ENCODE results near the gene CACFD1.

CACFD1 gene

DNA sequence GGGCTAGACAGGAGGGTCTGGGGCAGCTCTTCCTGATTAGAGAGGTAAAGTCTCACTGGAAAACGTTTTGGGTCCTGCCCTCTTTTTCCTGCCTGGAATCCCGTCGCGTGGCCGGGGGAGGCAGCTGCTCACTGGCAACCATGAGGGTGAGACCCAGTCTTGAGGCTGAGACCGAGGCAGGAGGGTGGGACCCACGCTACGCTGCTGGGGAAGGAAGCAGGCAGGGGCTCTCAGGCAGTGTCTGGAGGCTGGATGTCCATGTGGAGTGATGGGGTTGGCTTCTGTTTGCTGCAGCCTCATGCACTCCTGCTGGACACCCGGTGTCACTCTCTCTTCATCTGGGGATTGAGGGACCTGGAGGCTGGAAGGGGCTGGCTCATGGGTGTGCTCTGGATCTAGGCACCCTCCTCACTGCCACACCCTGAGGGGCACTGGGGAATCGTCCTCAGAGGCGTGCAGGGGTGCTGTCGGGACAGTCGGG, 30.5 kb downstream of the CACFD1 start:
- no peak overlapping the region for H3K4me3 ChIP-seq (ENCODE audit: low read length)
- TF ChIP-seq, protein P1, sequence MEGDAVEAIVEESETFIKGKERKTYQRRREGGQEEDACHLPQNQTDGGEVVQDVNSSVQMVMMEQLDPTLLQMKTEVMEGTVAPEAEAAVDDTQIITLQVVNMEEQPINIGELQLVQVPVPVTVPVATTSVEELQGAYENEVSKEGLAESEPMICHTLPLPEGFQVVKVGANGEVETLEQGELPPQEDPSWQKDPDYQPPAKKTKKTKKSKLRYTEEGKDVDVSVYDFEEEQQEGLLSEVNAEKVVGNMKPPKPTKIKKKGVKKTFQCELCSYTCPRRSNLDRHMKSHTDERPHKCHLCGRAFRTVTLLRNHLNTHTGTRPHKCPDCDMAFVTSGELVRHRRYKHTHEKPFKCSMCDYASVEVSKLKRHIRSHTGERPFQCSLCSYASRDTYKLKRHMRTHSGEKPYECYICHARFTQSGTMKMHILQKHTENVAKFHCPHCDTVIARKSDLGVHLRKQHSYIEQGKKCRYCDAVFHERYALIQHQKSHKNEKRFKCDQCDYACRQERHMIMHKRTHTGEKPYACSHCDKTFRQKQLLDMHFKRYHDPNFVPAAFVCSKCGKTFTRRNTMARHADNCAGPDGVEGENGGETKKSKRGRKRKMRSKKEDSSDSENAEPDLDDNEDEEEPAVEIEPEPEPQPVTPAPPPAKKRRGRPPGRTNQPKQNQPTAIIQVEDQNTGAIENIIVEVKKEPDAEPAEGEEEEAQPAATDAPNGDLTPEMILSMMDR (conservative IDR thresholded peaks at IDR 0.05; ENCODE audit: low read length) = no peak
- no peak for DNase-seq (ENCODE audit: low read depth)

DNA sequence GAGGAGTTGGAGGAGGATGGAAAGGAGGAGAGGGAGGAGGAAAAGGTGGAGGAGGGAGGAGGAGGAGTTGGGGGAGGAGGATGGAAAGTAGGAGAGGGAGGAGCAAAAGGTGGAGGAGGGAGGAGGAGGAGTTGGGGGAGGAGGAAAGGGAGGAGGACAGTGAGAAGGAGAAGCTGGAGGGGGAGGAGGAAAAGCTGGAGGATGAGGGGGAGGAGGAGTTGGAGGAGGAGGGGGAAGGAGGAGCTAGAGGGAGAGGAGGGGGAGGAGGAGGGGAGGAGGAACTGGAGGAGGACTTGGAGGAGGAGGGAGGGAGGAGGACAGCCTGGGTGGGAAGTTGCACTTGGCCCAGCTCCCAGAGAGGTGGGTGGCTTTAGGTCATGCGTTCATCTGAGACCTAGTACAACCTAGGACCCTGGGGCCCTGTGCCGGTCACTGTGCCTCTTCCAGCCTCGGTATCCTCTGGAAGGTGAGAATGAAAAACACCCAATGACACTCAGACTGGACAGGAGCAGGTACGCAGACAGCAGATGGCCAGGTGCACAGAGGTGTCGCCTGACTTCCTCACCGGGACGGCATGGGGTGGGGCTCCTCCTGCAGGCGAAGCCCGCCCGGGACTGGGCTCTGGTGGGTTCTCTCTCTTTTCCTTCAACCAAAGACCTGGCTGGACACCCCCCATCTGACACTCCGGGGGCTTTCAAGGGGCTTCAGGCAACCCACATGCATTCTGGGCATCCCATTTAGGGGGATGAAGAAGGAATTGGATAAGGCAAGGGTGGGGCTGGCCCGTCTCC, 31.3 kb downstream of the CACFD1 start:
- no peak for DNase-seq (ENCODE audit: low read depth)
- TF ChIP-seq, protein P1 (conservative IDR thresholded peaks at IDR 0.05; ENCODE audit: low read length) = no peak
- no peak overlapping the region for H3K4me3 ChIP-seq (ENCODE audit: low read length)

DNA sequence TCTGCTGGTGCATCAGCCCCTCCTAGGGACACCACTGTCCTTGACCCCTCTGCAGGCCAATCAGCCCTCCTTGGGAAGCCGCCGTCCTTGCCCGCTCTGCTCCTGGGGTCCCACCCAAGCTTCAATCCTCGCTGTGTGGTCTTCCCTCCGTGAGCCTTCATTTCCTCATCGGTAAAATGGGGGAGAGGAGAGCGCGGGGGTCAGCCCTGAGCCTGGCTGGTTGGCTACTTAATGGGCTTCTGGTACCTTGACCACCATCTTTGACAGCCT, 31.8 kb downstream of the CACFD1 start:
- TF ChIP-seq, protein P1 (conservative IDR thresholded peaks at IDR 0.05; ENCODE audit: low read length) = no peak
- no peak overlapping the region for H3K4me3 ChIP-seq (ENCODE audit: low read length)
- DNase-seq (ENCODE audit: low read depth) = no peak

DNA sequence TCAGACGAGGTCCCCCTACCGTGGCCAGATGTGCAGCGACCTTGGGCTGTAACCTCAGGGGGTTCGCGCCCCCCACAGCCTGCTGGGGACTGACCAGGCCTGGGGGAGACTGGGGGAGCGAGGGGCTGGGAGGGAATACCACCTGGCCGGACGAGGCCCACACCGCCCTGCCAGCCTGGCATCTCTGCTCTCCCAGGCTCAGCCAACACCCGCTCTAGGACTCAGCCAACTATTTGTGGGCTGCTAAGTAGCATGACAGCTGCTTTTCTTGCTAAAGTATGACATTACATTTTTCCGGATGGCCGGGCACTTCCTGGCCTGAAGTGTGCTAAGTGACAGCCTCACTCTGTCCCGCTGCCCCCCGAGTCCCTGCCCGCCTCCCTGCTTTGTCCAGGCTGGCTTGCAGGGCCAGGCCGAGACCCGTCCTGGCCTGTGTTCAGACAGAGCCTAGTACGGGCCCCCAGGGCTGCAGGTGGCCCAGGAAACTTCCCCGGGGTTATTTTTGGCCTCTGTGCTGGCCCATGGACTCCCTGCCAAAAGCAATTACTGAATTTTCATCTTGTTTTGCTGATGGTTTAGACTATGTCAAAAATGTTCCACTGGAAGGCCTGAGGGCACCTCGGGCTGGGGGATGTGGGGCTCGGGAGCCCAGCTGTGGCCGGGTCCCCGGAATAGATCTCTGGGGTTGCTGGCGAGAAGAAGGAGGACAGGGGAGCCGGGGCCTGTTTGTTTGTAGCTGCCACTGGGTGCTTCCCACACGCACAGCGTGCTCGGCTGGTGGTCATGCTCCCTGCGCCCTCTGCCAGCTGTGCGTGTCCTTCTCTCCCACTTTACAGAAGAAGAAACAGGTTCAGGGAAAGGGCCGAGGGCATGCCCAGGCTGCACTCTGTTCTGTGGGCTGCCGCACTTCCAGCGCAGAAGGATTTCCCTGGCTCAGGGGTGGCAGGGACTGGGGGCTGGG, 32.6 kb downstream of the CACFD1 start:
- TF ChIP-seq, protein P1 (conservative IDR thresholded peaks at IDR 0.05; ENCODE audit: low read length) = no peak

DNA sequence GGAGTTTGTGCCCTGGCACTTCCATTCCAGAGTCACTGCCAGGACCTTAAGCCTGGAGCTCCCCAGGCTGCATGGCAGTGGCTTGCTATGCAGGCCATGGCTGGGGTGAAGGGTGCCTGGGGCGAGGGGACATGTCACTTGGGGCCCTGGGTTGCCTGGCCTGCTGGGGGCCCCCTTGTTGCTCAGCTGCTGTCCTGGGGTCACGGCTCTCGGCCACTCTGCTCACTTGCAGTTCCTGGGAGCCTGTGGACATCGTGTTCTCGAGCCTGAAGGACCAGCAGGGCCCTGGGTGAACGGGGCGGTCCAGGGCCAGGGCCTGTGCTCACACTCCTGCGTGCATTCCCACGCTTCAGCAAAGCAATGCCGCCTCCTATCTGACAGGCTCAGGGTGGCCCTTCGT, 33.6 kb downstream of the CACFD1 start:
- DNase-seq (ENCODE audit: low read depth) = no peak
- no peak overlapping the region for H3K4me3 ChIP-seq (ENCODE audit: low read length)
- TF ChIP-seq, protein P1 (conservative IDR thresholded peaks at IDR 0.05; ENCODE audit: low read length) = no peak

More for the DNA sequence above, 32.6 kb downstream of the CACFD1 start:
- H3K4me3 ChIP-seq (ENCODE audit: low read length) = no peak overlapping the region
- DNase-seq (ENCODE audit: low read depth) = peak; percentile 43

DNA sequence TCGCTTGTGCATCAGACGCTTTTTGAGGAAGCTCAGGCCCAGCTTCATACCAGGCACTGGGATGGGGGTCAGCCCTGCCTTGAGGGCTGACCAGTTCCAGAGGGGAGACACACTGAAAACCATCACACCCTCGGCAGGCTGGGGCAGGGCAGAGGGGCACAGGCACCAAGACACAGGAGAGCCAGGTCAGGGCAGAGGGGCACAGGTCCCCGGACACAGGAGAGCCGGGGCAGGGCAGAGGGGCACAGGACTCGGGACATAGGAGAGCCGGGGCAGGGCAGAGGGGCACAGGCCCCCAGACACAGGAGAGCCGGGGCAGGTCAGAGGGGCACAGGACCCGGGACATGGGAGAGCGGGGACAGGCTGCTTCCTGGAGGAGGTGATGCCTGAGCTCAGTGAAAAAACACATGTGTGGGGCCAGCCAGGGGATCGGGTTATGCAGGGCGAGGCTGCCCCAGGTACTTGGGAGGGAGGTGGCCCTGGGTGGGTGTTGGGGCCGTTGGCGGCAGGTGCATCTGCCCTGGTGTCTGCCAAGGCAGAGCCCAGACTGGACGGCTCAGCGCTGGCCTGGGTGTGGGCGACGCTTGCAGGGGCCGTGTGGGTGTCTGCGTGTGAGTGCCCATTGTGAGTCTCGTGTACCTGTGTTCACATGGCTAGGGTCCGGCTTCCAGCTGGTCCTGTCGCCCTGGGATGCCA, 34.2 kb downstream of the CACFD1 start:
- DNase-seq (ENCODE audit: low read depth) = no peak
- no peak overlapping the region for H3K4me3 ChIP-seq (ENCODE audit: low read length)
- TF ChIP-seq, protein P1 (conservative IDR thresholded peaks at IDR 0.05; ENCODE audit: low read length) = no peak
